Erythroblast (primary cell): ENCODE results near the gene FLRT2.

Experiments
- GATA1 ChIP-seq: IDR thresholded peaks from 2 replicates; pipeline ENCODE4 v1.6.1; 2011; ENCODE audit warnings: low read depth, mild to moderate bottlenecking, control low read depth, low read length, moderate library complexity
- POLR2A ChIP-seq: IDR thresholded peaks from 2 replicates; pipeline ENCODE4 v1.6.1; 2011; ENCODE audit warnings: mild to moderate bottlenecking, low read length

DNA sequence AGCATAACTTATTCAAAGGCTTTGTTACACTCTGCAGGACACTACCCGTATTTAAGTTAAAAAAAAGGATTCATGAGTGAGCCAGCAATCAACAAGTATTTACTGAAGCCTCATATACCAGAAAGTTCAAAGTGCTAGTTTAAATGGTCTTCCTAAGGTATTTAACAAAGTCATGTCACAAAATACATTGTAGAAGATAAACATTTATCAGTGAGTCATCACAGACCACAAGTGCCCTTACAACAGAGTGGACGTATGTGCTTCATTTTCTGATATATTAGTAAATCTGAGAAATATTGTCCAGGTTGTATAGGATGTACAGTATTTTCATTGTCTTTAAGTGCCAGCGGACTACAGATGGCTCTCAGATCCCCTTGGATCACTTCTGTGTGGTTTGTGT lies 24.2 kb downstream of the FLRT2 start:
- TF ChIP-seq POLR2A (no peak), GATA1 (no peak)
